Astrocyte (in vitro differentiated cells and primary cell): ENCODE results near the gene ILRUN. TPM values are rescaled to one million over a fixed set of nuclear protein-coding genes. Genes with fewer than 3 reads are reported as not detected.
A peak's percentile ranks its signal among the peaks of the same experiment; 100 is the strongest.
"Not testable (repeated sequence)": the region's sequence is repeated elsewhere in the genome, so short reads cannot be mapped to it uniquely, and the experiment has no call there.

ENCODE experiments used
- DNase-seq: peaks from one replicate; pipeline ENCODE4 v3.0.0-alpha.2; 2010; ENCODE audit warnings: low read depth
- FAIRE-seq: peaks from 2 replicates; lab custom pipeline; 2011; peaks lifted over from hg19 to GRCh38; lab: Jason Lieb, UNC
- H2AFZ ChIP-seq: 2 replicates; pipeline ENCODE4 v1.6.0; 2012; ENCODE audit warnings: low read depth, low read length, inconsistent platforms
- H3K27ac ChIP-seq: 2 replicates; pipeline ENCODE4 v1.5.1; 2011; ENCODE audit warnings: low read depth, low read length, inconsistent platforms
- H3K27me3 ChIP-seq: 2 replicates; pipeline ENCODE4 v1.6.0; 2011; ENCODE audit warnings: low read length, inconsistent platforms; ENCODE audit not compliant: insufficient read depth
- H3K36me3 ChIP-seq: 2 replicates; pipeline ENCODE4 v1.5.1; 2011; ENCODE audit warnings: low read length, inconsistent platforms; ENCODE audit not compliant: insufficient read depth
- H3K4me1 ChIP-seq: 2 replicates; pipeline ENCODE4 v1.5.1; 2011; ENCODE audit warnings: low read length, inconsistent platforms; ENCODE audit not compliant: insufficient read depth
- H3K4me2 ChIP-seq: 2 replicates; pipeline ENCODE4 v1.6.0; 2012; ENCODE audit warnings: low read length, inconsistent platforms
- H3K4me3 ChIP-seq: 2 replicates; pipeline ENCODE4 v1.5.1; 2011; ENCODE audit warnings: low read depth, mild to moderate bottlenecking, low read length, inconsistent platforms; ENCODE audit not compliant: insufficient read depth
- H3K79me2 ChIP-seq: 2 replicates; pipeline ENCODE4 v1.6.0; 2012; ENCODE audit warnings: mild to moderate bottlenecking, low read length, inconsistent platforms; ENCODE audit not compliant: insufficient read depth
- H3K9ac ChIP-seq: 2 replicates; pipeline ENCODE4 v1.6.0; 2012; ENCODE audit warnings: mild to moderate bottlenecking, low read length, inconsistent platforms
- H3K9me3 ChIP-seq: 2 replicates; pipeline ENCODE4 v1.5.1; 2012; ENCODE audit warnings: low read depth, mild to moderate bottlenecking, low read length, inconsistent platforms; ENCODE audit not compliant: insufficient read depth
- H4K20me1 ChIP-seq: 2 replicates; pipeline ENCODE4 v1.6.0; 2012; ENCODE audit warnings: low read length, inconsistent platforms; ENCODE audit not compliant: insufficient read depth
- H3K27ac Mint-ChIP-seq: one replicate; pipeline ENCODE4 v1.8.0; 2021; ENCODE audit warnings: mild to moderate bottlenecking, mixed read lengths; ENCODE audit not compliant: unreplicated experiment
- H3K27me3 Mint-ChIP-seq: one replicate; pipeline ENCODE4 v1.8.0; 2021; ENCODE audit warnings: low read depth, mixed read lengths; ENCODE audit not compliant: unreplicated experiment
- H3K36me3 Mint-ChIP-seq: one replicate; pipeline ENCODE4 v1.8.0; 2021; ENCODE audit warnings: low read depth, mixed read lengths; ENCODE audit not compliant: unreplicated experiment
- H3K4me1 Mint-ChIP-seq: one replicate; pipeline ENCODE4 v1.8.0; 2021; ENCODE audit warnings: low read depth, mixed read lengths; ENCODE audit not compliant: unreplicated experiment
- H3K4me3 Mint-ChIP-seq: one replicate; pipeline ENCODE4 v1.8.0; 2021; ENCODE audit warnings: mild to moderate bottlenecking, moderate library complexity, mixed read lengths; ENCODE audit not compliant: unreplicated experiment
- H3K9me3 Mint-ChIP-seq: one replicate; pipeline ENCODE4 v1.8.0; 2021; ENCODE audit warnings: mild to moderate bottlenecking, mixed read lengths; ENCODE audit not compliant: unreplicated experiment
- EZH2 ChIP-seq: IDR thresholded peaks from 2 replicates; pipeline ENCODE4 v1.6.1; 2012; ENCODE audit warnings: mild to moderate bottlenecking, low read length, inconsistent platforms; ENCODE audit not compliant: insufficient read depth
- total RNA-seq: library from RNA; stranded (reverse); gene quantifications from 2 replicates; pipeline ENCODE4 v1.2.1, GENCODE V29; 2021
- TF ChIP-seq, protein P1 (sequence below): IDR thresholded peaks from 2 replicates; pipeline ENCODE4 v1.5.1; 2011; ENCODE audit warnings: low read depth, mild to moderate bottlenecking, inconsistent platforms, low read length, moderate library complexity; ENCODE audit not compliant: insufficient read depth

ILRUN gene
- total RNA-seq, 1 donor from 2014 or later: 63.3 TPM

DNA sequence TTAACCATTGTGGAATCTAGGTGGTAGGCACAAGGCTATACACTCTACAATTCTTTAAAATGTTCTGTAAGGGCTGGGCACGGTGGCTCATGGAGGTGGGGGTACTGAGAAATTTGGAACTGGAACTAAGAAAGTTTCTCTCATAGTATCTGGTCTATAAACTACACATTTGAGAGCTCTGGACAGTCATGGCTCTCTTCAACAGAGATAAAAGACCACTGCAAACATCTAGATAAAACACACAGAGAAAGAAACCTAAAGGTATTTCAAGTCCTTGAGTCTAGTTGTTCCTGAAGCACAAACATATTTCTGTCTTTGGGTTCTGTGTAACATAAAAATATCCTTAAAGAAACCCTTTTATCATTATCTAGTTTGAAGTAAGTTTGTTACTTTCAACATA is 35.2 kb downstream of the ILRUN start:
- no peaks in the 10 kb centered on the region for H3K9me3 Mint-ChIP-seq
- Histone ChIP-seq H3K4me1 (peaks cover 27% of the 10 kb centered on the region), H3K79me2 (peaks cover 75% of the 10 kb centered on the region), H4K20me1 (no peaks in the 10 kb centered on the region), H2AFZ (no peak overlapping the region), H3K27me3 (no peaks in the 10 kb centered on the region), H3K4me3 (no peak overlapping the region), H3K36me3 (no peaks in the 10 kb centered on the region), H3K27ac (no peak overlapping the region), H3K9me3 (no peaks in the 10 kb centered on the region), H3K4me2 (no peak overlapping the region), H3K9ac (no peak overlapping the region)
- H3K4me1 Mint-ChIP-seq: peaks cover 34% of the 10 kb centered on the region
- H3K4me3 Mint-ChIP-seq: no peak overlapping the region
- FAIRE-seq (no peak), DNase-seq (no peak)
- no peak for TF ChIP-seq EZH2
- TF ChIP-seq, protein P1, sequence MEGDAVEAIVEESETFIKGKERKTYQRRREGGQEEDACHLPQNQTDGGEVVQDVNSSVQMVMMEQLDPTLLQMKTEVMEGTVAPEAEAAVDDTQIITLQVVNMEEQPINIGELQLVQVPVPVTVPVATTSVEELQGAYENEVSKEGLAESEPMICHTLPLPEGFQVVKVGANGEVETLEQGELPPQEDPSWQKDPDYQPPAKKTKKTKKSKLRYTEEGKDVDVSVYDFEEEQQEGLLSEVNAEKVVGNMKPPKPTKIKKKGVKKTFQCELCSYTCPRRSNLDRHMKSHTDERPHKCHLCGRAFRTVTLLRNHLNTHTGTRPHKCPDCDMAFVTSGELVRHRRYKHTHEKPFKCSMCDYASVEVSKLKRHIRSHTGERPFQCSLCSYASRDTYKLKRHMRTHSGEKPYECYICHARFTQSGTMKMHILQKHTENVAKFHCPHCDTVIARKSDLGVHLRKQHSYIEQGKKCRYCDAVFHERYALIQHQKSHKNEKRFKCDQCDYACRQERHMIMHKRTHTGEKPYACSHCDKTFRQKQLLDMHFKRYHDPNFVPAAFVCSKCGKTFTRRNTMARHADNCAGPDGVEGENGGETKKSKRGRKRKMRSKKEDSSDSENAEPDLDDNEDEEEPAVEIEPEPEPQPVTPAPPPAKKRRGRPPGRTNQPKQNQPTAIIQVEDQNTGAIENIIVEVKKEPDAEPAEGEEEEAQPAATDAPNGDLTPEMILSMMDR: no peak
- no peaks in the 10 kb centered on the region for H3K27me3 Mint-ChIP-seq
- H3K27ac Mint-ChIP-seq: no peak overlapping the region
- no peaks in the 10 kb centered on the region for H3K36me3 Mint-ChIP-seq

DNA sequence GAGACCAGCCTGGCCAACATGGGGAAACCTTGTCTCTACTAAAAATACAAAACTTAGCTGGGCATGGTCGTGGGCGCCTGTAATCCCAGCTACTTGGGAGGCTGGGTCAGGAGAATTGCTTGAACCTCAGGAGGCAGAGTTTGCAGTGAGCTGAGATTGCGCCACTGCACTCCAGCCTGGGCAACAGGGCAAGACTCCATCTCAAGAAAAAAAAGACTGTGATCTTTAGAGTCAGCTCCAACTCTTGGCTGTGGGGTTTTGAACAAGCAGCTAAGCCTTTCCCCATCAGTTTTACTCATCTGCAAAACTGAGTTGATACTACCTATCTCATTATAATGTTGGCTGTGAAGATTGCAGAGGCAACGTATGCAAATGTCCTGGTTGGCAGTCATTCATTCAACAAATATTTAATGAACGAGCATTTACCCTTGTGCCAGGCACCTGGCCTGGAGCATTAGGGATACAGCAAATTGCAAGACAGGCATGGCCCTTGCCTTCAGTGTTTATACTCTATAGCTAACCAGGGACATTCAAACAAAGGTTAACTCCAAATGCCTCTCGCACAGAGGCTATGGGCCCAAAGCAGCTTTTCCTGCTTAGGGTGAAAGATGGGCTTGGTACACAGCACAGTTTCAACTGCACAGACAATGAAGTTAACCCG is 37.8 kb downstream of the ILRUN start:
- no peak for FAIRE-seq
- H3K9me3 ChIP-seq: no peaks in the 10 kb centered on the region
- peaks cover 27% of the 10 kb centered on the region for H3K4me1 Mint-ChIP-seq

DNA sequence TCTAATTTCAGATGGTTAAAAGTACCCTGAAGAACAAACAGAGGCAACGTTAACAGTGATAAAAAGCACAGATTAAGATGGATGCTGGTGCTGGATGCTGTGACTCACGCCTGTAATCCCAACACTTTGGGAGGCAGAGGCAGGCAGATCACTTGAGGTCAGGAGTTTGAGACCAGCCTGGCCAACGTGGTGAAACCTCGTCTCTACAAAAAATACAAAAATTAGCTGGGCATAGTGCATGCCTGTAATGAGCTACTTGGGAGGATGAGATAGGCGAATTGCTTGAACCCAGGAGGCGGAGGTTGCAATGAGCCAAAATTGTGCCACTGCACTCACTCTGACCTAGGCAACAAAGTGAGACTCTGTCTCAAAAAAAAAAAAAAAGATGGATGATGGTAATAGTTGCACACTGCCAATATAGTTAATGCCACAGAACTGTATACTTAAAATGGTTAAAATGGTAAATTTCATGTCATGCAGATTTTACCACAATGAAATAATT is 38.5 kb downstream of the ILRUN start:
- Histone ChIP-seq H3K79me2 (peaks cover 73% of the 10 kb centered on the region), H3K4me1 (peaks cover 20% of the 10 kb centered on the region), H3K27ac (peak overlapping the region; percentile 91), H2AFZ (peak overlapping the region; percentile 43), H3K9ac (peak overlapping the region; percentile 76), H3K4me3 (peak overlapping the region; percentile 63), H3K4me2 (peak overlapping the region; percentile 87)
- not testable (repeated sequence) for H3K9me3 Mint-ChIP-seq, H3K4me3 Mint-ChIP-seq, FAIRE-seq, H3K27me3 ChIP-seq, H4K20me1 ChIP-seq, H3K9me3 ChIP-seq, H3K27me3 Mint-ChIP-seq, H3K36me3 ChIP-seq, H3K36me3 Mint-ChIP-seq
- peak; percentile 42 for DNase-seq
- H3K27ac Mint-ChIP-seq: peak overlapping the region; percentile 88
- H3K4me1 Mint-ChIP-seq: peaks cover 24% of the 10 kb centered on the region

More for the DNA sequence above, 37.8 kb downstream of the ILRUN start:
- DNase-seq: no peak
- Mint-ChIP-seq H3K27me3 (no peaks in the 10 kb centered on the region), H3K9me3 (no peaks in the 10 kb centered on the region), H3K4me3 (no peak overlapping the region), H3K27ac (peak overlapping the region; percentile 53), H3K36me3 (peaks cover 2% of the 10 kb centered on the region)
- no peak overlapping the region for H3K9ac ChIP-seq
- H3K27me3 ChIP-seq: no peaks in the 10 kb centered on the region
- peaks cover 21% of the 10 kb centered on the region for H3K4me1 ChIP-seq
- H4K20me1 ChIP-seq: no peaks in the 10 kb centered on the region
- no peak overlapping the region for H3K4me2 ChIP-seq
- TF ChIP-seq, protein P1: no peak
- no peak for TF ChIP-seq EZH2
- H3K4me3 ChIP-seq: no peak overlapping the region
- H3K79me2 ChIP-seq: peaks cover 76% of the 10 kb centered on the region
- H2AFZ ChIP-seq: no peak overlapping the region
- H3K27ac ChIP-seq: no peak overlapping the region
- H3K36me3 ChIP-seq: no peaks in the 10 kb centered on the region
